Astrocyte (in vitro differentiated cells and primary cell): ENCODE results near the gene NDUFA11. TPM values are rescaled to one million over a fixed set of nuclear protein-coding genes. Genes with fewer than 3 reads are reported as not detected.

Source experiments
- DNase-seq: peaks from one replicate; pipeline ENCODE4 v3.0.0-alpha.2; 2010; ENCODE audit warnings: low read depth
- FAIRE-seq: peaks from 2 replicates; lab custom pipeline; 2011; peaks lifted over from hg19 to GRCh38; lab: Jason Lieb, UNC
- H2AFZ ChIP-seq: 2 replicates; pipeline ENCODE4 v1.6.0; 2012; ENCODE audit warnings: low read depth, low read length, inconsistent platforms
- H3K27ac ChIP-seq: 2 replicates; pipeline ENCODE4 v1.5.1; 2011; ENCODE audit warnings: low read depth, low read length, inconsistent platforms
- H3K27me3 ChIP-seq: 2 replicates; pipeline ENCODE4 v1.6.0; 2011; ENCODE audit warnings: low read length, inconsistent platforms; ENCODE audit not compliant: insufficient read depth
- H3K36me3 ChIP-seq: 2 replicates; pipeline ENCODE4 v1.5.1; 2011; ENCODE audit warnings: low read length, inconsistent platforms; ENCODE audit not compliant: insufficient read depth
- H3K4me1 ChIP-seq: 2 replicates; pipeline ENCODE4 v1.5.1; 2011; ENCODE audit warnings: low read length, inconsistent platforms; ENCODE audit not compliant: insufficient read depth
- H3K4me2 ChIP-seq: 2 replicates; pipeline ENCODE4 v1.6.0; 2012; ENCODE audit warnings: low read length, inconsistent platforms
- H3K4me3 ChIP-seq: 2 replicates; pipeline ENCODE4 v1.5.1; 2011; ENCODE audit warnings: low read depth, mild to moderate bottlenecking, low read length, inconsistent platforms; ENCODE audit not compliant: insufficient read depth
- H3K79me2 ChIP-seq: 2 replicates; pipeline ENCODE4 v1.6.0; 2012; ENCODE audit warnings: mild to moderate bottlenecking, low read length, inconsistent platforms; ENCODE audit not compliant: insufficient read depth
- H3K9ac ChIP-seq: 2 replicates; pipeline ENCODE4 v1.6.0; 2012; ENCODE audit warnings: mild to moderate bottlenecking, low read length, inconsistent platforms
- H3K9me3 ChIP-seq: 2 replicates; pipeline ENCODE4 v1.5.1; 2012; ENCODE audit warnings: low read depth, mild to moderate bottlenecking, low read length, inconsistent platforms; ENCODE audit not compliant: insufficient read depth
- H4K20me1 ChIP-seq: 2 replicates; pipeline ENCODE4 v1.6.0; 2012; ENCODE audit warnings: low read length, inconsistent platforms; ENCODE audit not compliant: insufficient read depth
- H3K27ac Mint-ChIP-seq: one replicate; pipeline ENCODE4 v1.8.0; 2021; ENCODE audit warnings: mild to moderate bottlenecking, mixed read lengths; ENCODE audit not compliant: unreplicated experiment
- H3K27me3 Mint-ChIP-seq: one replicate; pipeline ENCODE4 v1.8.0; 2021; ENCODE audit warnings: low read depth, mixed read lengths; ENCODE audit not compliant: unreplicated experiment
- H3K36me3 Mint-ChIP-seq: one replicate; pipeline ENCODE4 v1.8.0; 2021; ENCODE audit warnings: low read depth, mixed read lengths; ENCODE audit not compliant: unreplicated experiment
- H3K4me1 Mint-ChIP-seq: one replicate; pipeline ENCODE4 v1.8.0; 2021; ENCODE audit warnings: low read depth, mixed read lengths; ENCODE audit not compliant: unreplicated experiment
- H3K4me3 Mint-ChIP-seq: one replicate; pipeline ENCODE4 v1.8.0; 2021; ENCODE audit warnings: mild to moderate bottlenecking, moderate library complexity, mixed read lengths; ENCODE audit not compliant: unreplicated experiment
- H3K9me3 Mint-ChIP-seq: one replicate; pipeline ENCODE4 v1.8.0; 2021; ENCODE audit warnings: mild to moderate bottlenecking, mixed read lengths; ENCODE audit not compliant: unreplicated experiment
- CTCF ChIP-seq: IDR thresholded peaks from 2 replicates; pipeline ENCODE4 v1.5.1; 2011; ENCODE audit warnings: low read depth, mild to moderate bottlenecking, inconsistent platforms, low read length, moderate library complexity; ENCODE audit not compliant: insufficient read depth
- EZH2 ChIP-seq: IDR thresholded peaks from 2 replicates; pipeline ENCODE4 v1.6.1; 2012; ENCODE audit warnings: mild to moderate bottlenecking, low read length, inconsistent platforms; ENCODE audit not compliant: insufficient read depth
- total RNA-seq: library from RNA; stranded (reverse); gene quantifications from 2 replicates; pipeline ENCODE4 v1.2.1, GENCODE V29; 2021

Gene NDUFA11
- total RNA-seq, 1 donor from 2014 or later = 286 TPM

DNA sequence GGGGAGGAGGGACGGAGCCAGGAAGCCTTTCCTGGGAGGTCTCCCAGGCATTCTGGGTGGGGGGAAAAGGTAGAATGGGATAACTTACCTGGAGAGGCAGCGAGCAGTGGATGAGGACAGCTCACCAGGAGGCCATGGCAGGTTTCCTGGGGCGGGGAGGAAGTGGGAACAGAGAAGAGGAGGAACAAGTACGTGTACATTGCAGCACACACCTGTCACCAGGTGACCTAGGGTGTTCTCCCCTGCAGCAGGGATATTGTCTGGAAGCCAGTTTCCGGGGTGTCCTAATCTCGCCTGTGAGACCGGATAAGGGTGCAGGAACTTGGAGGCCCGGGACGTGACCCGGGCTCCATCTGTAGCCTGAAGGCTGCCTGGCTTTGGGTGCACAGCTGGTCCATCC is 52.3 kb downstream of the NDUFA11 start, which contains the start of gene FUT3:
TSS of gene FUT3 (minus strand) at position 148 of the 400 bp plus-strand sequence.
- peak within 1 kb of the TSS; percentile 83 for H3K27ac Mint-ChIP-seq
- H3K4me3 Mint-ChIP-seq = no peak within 1 kb of the TSS
- H3K27ac ChIP-seq = no peak within 1 kb of the TSS
- H3K9me3 ChIP-seq = no peaks in the 10 kb centered on the region
- no peaks in the 10 kb centered on the region for H4K20me1 ChIP-seq
- peaks cover 2% of the 10 kb centered on the region for H3K9me3 Mint-ChIP-seq
- no peak within 1 kb of the TSS for H3K4me2 ChIP-seq
- no peak within 1 kb of the TSS for H3K9ac ChIP-seq
- TF ChIP-seq CTCF (no peak), EZH2 (no peak)
- no peak within 1 kb of the TSS for H3K4me3 ChIP-seq
- no peak for DNase-seq
- H3K36me3 Mint-ChIP-seq = no peaks in the 10 kb centered on the region
- no peak for FAIRE-seq
- peaks cover 21% of the 10 kb centered on the region for H3K27me3 ChIP-seq
- H3K27me3 Mint-ChIP-seq = peaks cover 15% of the 10 kb centered on the region
- H3K4me1 ChIP-seq = no peaks in the 10 kb centered on the region
- peaks cover 2% of the 10 kb centered on the region for H3K4me1 Mint-ChIP-seq
- H3K79me2 ChIP-seq = no peaks in the 10 kb centered on the region
- H2AFZ ChIP-seq = no peak within 1 kb of the TSS
- H3K36me3 ChIP-seq = no peaks in the 10 kb centered on the region

DNA sequence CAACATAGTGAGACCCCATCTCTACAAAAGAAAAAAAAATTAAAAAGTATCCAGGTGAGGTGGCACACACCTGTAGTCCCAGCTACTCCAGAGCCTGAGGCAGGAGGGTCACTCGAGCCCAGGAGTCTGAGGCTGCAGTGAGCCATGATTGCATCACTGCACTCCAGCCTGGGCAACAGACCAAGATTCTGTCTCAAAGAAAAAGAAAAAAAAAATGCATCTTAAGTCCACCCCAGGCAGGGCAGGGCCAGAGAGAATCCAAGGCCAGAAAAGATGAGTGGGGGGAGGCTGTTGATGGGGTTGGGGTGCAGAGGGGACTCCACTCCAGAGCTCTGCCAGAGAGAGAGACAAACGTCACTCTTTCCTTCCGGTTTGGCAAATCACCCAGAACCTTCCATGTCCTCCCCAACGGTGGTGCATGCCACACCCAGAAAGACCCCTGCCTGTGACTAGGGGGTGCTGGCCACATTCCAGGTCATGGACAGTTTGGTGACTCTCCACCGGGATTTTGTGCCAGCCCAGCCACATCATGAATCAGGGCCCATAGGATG is 52.8 kb downstream of the NDUFA11 start:
- DNase-seq = peak; percentile 46

More for the DNA sequence above, 52.8 kb downstream of the NDUFA11 start:
- H3K4me3 ChIP-seq = no peak overlapping the region
- FAIRE-seq = no peak
- no peak overlapping the region for H3K9ac ChIP-seq
- peaks cover 2% of the 10 kb centered on the region for H3K9me3 Mint-ChIP-seq
- peaks cover 2% of the 10 kb centered on the region for H3K4me1 Mint-ChIP-seq
- H3K27me3 Mint-ChIP-seq = peaks cover 15% of the 10 kb centered on the region
- TF ChIP-seq CTCF (no peak), EZH2 (no peak)
- H3K27me3 ChIP-seq = peaks cover 16% of the 10 kb centered on the region
- no peak overlapping the region for H2AFZ ChIP-seq
- no peak overlapping the region for H3K4me3 Mint-ChIP-seq
- no peaks in the 10 kb centered on the region for H4K20me1 ChIP-seq
- no peaks in the 10 kb centered on the region for H3K4me1 ChIP-seq
- no peaks in the 10 kb centered on the region for H3K36me3 ChIP-seq
- no peak overlapping the region for H3K27ac ChIP-seq
- no peaks in the 10 kb centered on the region for H3K9me3 ChIP-seq
- H3K27ac Mint-ChIP-seq = peak overlapping the region; percentile 83
- no peak overlapping the region for H3K4me2 ChIP-seq
- no peaks in the 10 kb centered on the region for H3K36me3 Mint-ChIP-seq
- H3K79me2 ChIP-seq = no peaks in the 10 kb centered on the region
